LoVo (cell line): ENCODE results near the gene GALNT6.
"Not testable (repeated sequence)": the region's sequence is repeated elsewhere in the genome, so short reads cannot be mapped to it uniquely, and the experiment has no call there.

Source experiments
- DNase-seq: peaks from one replicate; pipeline ENCODE4 v3.0.0-alpha.2; 2016; ENCODE audit warnings: low spot score

The GALNT6 gene

DNA sequence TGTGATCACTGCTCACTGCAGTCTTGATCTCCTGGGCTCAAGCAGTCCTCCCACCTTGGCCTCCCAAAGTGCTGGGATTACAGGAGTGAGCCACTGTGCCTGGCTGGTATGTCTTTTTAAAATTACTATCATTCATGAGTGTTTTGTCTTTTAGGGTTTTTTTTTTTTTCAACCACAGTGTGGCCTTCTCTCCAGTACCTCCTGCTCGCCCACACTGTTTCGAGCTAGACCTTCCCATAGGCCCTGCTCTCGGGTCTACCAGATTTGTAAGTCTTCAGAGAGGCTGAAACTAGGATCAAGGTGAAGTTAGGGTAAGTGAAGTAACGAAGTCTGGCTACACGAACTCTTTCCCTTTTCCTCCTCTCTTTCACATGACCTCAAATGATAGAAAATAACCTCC is 68.8 kb downstream of the GALNT6 start:
- DNase-seq = no peak

DNA sequence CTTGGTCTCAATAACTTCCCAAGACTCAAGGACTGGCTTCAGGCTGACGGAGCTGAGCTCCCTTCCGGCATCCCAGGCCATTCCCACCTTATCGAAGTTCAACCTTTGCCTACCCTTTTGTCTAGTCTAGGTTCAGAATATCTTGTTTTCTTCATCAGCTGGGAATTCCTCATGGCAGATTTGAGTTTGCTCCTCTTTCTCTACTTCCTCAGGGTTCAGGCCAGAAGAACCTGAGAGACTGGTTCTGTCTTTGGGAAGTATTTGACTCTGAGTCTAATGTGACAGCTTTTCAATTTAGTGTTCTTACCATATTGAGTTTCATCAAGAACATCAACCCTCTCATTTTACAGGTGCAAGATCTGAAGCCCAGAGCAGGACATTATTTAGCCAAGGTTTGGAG is 69.3 kb downstream of the GALNT6 start:
- DNase-seq = no peak

DNA sequence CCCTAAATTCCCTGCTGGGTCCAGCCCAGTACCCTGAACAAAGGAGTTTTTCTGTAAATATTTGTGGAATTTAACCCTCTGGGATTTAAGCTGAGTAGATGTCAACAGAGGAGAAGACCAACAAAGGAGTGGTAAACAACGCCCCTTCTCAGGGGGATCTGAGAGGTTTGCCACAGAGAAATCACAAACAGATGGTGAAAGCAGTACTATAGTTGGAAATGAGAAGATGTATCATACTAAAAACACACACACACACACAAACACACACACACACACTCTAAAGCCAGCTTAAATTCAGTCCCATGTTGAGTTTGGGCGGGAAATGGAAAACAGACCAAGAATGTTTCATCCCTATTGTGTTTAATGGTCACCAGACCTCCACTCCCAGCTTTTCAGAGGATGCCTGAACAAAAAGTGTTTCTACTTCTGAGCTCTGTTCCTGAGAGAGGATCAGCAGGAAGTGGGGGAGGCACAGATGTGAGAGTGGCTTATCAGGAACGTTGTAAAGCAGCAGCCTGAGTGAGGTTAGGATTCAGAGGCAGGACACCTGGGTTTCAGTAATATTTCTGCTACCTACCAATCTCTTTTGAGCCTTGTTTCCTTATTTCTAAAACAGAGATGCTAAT is 70.4 kb downstream of the GALNT6 start:
- no peak for DNase-seq

DNA sequence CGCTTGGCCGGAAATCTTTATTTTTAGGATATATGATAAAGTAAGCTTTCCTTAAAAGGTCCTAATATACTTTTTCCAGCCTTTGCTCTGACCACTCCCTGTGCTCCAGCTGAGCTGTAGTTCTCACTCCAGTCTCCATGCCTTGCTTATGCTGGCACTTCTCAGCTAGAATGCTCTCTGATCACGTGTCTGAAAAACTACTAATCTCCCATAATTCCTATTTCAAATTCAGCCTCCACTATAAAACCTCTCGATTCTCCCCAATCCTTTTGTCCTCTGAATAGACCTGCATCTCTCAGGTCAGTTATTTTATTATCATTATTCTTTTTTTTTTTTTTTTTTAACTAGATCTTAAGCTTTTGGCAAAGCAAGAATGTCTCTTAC is 70.9 kb downstream of the GALNT6 start:
- DNase-seq = no peak

DNA sequence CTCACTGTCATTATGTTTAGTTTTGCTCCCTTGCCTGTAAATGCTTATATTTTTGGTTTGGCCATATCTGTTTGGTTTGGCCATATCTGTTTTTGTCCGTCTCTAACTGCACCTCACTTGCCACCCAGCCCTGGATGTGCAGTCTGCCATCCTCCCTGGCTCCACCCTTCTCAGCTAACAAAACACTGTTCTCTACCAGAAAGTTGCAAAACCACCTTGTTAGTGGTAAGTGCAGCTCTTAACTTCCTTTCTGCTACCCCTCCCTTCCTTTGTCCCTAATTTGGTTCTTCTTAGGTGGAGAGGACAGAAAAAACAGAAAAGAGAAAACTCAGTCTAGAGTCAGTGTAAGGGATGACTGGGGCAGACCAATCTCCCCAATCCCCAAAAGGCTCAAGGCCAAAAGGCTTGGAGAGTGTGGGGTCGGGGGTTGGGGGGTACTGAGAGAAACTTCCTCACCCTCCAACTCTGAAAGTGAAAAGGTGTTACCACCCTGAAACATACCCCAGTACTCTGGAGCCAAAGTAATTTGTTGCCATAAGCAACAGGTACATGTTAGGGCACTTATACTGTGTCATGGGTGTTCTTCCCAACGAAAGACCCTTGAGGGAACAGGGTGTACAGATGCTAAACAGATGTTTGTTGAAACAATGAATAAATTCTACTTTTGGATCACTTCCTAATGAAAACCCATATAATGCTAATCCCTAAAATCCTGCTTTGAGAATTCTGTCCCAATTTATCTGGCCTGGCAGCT is 72.2 kb downstream of the GALNT6 start:
- no peak for DNase-seq

DNA sequence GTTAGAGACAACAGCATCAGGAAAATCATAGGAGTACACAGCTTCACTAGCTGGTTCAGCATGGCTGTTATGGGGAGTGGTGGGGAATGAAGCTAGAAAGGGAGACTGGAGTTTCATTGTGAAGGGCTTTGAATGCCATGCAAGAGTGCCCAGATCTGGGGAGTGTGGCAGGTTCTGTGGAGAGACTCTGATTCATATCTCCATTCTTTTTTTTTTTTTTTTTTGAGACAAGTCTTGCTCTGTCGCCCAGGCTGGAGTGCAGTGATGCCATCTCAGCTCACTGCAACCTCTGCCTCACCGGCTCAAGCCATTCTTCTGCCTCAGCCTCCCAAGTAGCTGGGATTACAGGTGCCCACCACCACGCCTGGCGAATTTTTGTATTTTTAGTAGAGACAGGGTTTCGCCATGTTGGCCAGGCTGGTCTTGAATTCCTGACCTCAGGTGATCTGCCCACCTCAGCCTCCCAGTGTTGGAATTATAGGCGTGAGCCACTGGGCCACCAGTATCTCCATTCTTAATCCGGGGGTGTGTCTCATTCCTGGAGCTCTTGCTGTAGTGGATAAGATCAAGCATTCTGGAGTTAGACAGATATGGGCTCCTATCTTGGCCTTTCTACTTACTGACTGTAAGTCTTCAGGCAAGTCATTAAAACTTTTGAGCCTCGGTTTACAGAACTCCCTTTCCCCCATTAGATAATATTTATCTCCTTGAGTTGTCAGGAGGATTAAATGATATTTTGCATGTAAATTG is 73.0 kb downstream of the GALNT6 start:
- DNase-seq = not testable (repeated sequence)

DNA sequence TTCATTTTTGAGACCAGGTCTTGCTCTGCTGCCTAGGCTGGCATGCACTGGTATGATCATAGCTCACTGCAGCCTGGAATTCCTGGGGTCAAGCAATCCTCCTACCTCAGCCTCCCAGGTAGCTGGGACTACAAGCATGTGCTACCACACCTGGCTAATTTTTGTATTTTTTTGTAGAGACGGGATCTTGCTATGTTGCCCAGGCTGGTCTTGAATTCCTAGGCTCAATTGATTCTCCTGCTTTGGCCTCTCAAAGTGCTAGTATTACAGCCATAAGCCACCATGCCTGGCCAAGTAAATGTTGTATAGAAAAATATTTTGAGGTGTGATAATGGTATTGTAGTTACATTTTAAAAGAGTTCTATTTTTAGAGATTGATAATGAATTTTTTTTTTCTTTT is 79.8 kb downstream of the GALNT6 start:
- no peak for DNase-seq

DNA sequence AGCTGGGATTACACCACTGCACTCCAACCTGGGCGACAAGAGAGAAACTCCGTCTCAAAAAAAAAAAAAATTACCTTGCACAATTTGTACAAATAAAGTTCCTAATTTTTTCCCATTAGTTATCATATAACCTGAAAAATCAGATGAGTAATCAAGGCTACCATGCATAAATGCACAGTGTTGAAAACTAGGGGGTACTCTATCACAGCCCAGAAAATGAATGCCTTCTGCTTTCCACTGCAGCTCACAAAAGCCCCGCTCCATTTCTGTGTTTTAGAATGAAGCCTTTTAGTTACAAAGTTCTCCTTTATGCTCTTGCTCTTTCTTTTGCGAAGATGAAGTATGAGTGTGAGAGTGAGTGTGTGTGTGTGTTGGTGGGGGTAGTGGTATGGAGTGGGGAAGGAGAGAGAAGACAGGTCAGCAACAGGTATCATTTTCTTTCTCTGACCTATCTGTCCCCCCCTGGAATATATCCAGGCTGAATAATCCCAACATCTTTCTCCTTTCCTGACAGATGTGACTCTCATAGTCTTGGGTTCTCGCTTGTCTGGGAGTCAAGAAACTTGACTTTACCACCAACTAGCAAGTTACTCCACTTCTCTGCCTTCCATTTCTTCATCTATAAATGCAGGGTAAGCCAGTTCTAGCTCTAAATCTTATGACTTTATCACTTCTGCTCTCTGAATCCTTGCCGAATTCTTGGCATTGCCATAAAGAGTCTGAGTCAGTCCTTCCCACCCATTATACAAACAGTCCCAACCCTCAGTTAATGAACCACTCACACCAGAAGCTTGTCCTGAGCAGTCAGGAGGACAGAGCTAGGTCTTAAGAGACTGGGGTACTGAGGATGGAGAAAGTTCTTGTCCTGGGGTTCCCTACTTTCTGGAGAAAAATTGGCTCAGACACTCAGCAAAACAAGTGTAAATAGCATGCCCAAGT is 83.3 kb downstream of the GALNT6 start:
- DNase-seq = peak; percentile 94

DNA sequence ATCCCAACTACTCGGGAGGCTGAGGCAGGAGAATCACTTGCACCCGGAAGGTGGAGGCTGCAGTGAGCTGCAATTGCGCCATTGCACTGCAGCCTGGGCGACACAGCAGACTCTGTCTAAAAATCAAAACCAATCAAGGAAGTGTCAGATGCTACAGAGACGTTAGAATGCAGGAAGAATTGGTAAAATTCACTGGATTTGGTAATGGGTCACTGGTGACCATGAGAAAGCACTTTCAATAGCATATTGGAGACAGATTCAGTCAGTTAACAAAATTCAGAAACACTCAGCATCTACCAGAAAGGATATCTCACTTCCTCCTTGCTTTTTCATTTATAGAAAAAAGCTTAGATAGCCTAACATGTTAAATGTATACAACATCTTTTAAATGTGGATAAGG is 84.7 kb downstream of the GALNT6 start:
- no peak for DNase-seq
